ENCODE measurements around the gene ABHD8.

- TF ChIP-seq EZH2 (IDR thresholded peaks at IDR 0.05) = no peak
- TF ChIP-seq FOXP2 (optimal IDR thresholded peaks at IDR 0.05; ENCODE audit: control extremely low read depth, extremely low read length, insufficient read depth) = no peak
- TF ChIP-seq POLR2AphosphoS5 (IDR thresholded peaks at IDR 0.05; ENCODE audit: borderline replicate concordance, low read depth, low read length) = no peak
These were observed 29.7 kb upstream of the ABHD8 start for GRCh38 chr19:17332677-17333581.

Measured in SK-N-MC (cell line).